ENCODE data around the gene DNAJC6. TPM values are rescaled to one million over a fixed set of nuclear protein-coding genes. Genes with fewer than 3 reads are reported as not detected.

The DNAJC6 gene
- total RNA-seq, 6 experiments from 2014 or later: 0.46 to 2.9 (median 1.2) TPM

DNA sequence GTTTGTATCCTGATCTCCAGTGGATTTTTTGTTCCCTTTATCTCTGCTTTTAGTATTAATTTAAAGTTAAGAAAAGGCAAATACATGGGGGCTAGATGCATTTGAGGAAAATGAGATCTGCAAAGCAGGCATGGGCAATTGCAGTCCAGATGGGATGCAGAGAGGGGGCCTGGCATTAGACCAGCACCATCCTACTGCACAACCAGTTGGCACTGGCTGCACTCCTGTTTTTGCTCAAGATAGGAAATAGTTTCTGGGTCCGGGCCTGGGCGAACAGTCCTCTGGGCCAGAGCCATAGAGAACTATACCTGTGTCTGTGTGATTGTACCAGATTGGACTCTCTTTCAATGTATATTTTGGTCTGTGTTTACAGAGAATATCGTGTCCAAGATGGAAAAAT, 77.1 kb downstream of the DNAJC6 start:
- H3K36me3 ChIP-seq: no peaks in the 10 kb centered on the region
- no peaks in the 10 kb centered on the region for H3K27me3 ChIP-seq
- DNase-seq (no peak), ATAC-seq (no peak)
- no peak overlapping the region for H3K27ac ChIP-seq
- H3K9me3 ChIP-seq: no peaks in the 10 kb centered on the region
- no peaks in the 10 kb centered on the region for H3K4me1 ChIP-seq
- no peak overlapping the region for H3K4me3 ChIP-seq
- 75% methylated on average over 3 of the region's 3 CpGs for WGBS (ENCODE audit: insufficient coverage, low coverage, low lambda C conversion rate, missing lambda C conversion rate)
- intact Hi-C loops (cut with DNase I): no loop called here
- TF ChIP-seq POLR2A (IDR thresholded peaks at IDR 0.05): no peak
- TF ChIP-seq, protein P1, sequence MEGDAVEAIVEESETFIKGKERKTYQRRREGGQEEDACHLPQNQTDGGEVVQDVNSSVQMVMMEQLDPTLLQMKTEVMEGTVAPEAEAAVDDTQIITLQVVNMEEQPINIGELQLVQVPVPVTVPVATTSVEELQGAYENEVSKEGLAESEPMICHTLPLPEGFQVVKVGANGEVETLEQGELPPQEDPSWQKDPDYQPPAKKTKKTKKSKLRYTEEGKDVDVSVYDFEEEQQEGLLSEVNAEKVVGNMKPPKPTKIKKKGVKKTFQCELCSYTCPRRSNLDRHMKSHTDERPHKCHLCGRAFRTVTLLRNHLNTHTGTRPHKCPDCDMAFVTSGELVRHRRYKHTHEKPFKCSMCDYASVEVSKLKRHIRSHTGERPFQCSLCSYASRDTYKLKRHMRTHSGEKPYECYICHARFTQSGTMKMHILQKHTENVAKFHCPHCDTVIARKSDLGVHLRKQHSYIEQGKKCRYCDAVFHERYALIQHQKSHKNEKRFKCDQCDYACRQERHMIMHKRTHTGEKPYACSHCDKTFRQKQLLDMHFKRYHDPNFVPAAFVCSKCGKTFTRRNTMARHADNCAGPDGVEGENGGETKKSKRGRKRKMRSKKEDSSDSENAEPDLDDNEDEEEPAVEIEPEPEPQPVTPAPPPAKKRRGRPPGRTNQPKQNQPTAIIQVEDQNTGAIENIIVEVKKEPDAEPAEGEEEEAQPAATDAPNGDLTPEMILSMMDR (IDR thresholded peaks at IDR 0.05): no peak

DNA sequence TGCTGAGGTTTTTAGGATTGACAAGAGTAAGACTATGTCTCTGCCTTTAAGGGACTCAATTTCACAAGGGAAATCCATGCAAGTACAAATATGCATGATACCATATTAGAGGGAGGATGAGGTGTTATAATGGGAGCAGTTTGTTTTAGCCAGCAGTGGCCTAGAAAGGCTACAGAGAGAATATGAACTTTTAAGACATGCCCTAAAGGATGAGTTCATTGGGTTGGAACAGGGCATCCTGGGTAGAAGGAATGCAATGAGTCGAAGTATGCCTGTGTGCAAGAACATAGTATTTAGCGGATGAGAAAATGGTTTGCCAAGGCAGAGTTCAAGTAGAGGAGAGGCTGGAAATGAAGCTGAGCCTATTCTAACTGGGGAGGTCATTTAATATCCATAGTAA, 78.5 kb downstream of the DNAJC6 start:
- WGBS (ENCODE audit: insufficient coverage, low coverage, low lambda C conversion rate, missing lambda C conversion rate): 88% methylated on average over 2 of the region's 2 CpGs
- H3K36me3 ChIP-seq: no peaks in the 10 kb centered on the region
- ATAC-seq: no peak
- H3K4me1 ChIP-seq: no peaks in the 10 kb centered on the region
- H3K9me3 ChIP-seq: no peaks in the 10 kb centered on the region
- intact Hi-C loops (cut with DNase I): no loop called here
- H3K4me3 ChIP-seq: no peak overlapping the region
- no peak overlapping the region for H3K27ac ChIP-seq
- H3K27me3 ChIP-seq: no peaks in the 10 kb centered on the region
- no peak for DNase-seq
- TF ChIP-seq, protein P1 (IDR thresholded peaks at IDR 0.05): no peak
- no peak for TF ChIP-seq POLR2A (IDR thresholded peaks at IDR 0.05)

DNA sequence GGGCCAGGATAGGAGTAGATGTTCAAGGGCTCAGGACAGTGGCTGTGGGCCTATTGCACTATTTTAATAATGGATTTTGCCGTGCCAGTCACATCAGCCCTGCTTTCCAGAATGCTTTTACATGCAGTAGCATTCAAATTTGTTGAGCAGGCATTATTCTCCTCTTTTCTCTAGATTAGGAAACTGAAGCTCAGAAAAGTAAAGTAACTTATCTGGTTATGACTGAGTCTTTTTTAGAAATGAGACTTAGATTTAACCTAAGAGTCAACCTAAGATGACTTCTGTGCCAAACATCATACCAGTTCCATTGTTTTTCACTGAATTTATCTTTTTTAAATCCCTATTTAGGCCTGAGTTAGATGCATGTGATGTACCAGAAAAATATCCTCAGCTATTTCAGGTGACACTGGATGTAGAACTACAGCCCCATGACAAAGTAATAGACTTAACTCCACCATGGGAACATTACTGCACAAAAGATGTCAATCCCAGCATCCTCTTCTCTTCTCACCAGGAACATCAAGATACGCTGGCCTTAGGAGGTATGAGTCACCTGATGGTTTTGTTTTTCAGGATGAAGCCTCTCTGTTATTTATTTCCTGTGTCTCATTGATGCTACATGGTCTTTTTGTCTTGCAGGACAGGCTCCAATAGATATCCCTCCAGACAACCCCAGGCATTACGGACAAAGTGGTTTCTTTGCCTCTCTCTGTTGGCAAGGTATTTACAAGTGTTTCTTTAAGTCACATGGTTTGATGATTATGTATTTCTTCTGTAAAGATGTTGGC, 79.8 kb downstream of the DNAJC6 start:
- no peak overlapping the region for H3K27ac ChIP-seq
- H3K9me3 ChIP-seq: no peaks in the 10 kb centered on the region
- 61% methylated on average over 2 of the region's 3 CpGs for WGBS (ENCODE audit: insufficient coverage, low coverage, low lambda C conversion rate, missing lambda C conversion rate)
- no peak for DNase-seq
- no peak for ATAC-seq
- H3K4me3 ChIP-seq: no peak overlapping the region
- H3K4me1 ChIP-seq: no peaks in the 10 kb centered on the region
- intact Hi-C loops (cut with DNase I): no loop called here
- H3K36me3 ChIP-seq: no peaks in the 10 kb centered on the region
- H3K27me3 ChIP-seq: no peaks in the 10 kb centered on the region
- no peak for TF ChIP-seq POLR2A (IDR thresholded peaks at IDR 0.05)
- TF ChIP-seq, protein P1 (IDR thresholded peaks at IDR 0.05): no peak

DNA sequence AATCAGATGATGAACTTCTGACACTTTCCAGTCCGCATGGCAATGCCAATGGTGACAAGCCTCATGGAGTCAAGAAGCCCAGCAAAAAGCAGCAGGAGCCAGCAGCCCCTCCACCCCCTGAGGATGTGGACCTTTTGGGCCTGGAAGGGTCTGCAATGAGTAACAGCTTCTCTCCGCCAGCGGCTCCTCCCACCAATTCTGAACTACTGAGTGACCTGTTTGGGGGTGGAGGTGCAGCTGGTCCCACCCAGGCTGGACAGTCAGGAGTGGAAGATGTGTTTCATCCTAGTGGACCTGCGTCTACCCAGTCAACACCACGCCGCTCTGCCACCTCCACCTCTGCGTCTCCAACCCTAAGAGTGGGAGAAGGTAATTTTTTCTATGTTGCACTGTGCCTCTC, 83.2 kb downstream of the DNAJC6 start:
- WGBS (ENCODE audit: insufficient coverage, low coverage, low lambda C conversion rate, missing lambda C conversion rate): 100% methylated on average over 2 of the region's 7 CpGs
- H3K36me3 ChIP-seq: no peaks in the 10 kb centered on the region
- no peak for ATAC-seq
- H3K9me3 ChIP-seq: no peaks in the 10 kb centered on the region
- H3K27ac ChIP-seq: no peak overlapping the region
- H3K4me3 ChIP-seq: no peak overlapping the region
- H3K4me1 ChIP-seq: no peaks in the 10 kb centered on the region
- intact Hi-C loops (cut with DNase I): no loop called here
- no peaks in the 10 kb centered on the region for H3K27me3 ChIP-seq
- no peak for DNase-seq
- TF ChIP-seq, protein P1 (IDR thresholded peaks at IDR 0.05): no peak
- no peak for TF ChIP-seq POLR2A (IDR thresholded peaks at IDR 0.05)
